Central memory CD4-positive, alpha-beta T cell (primary cell): ENCODE measurements around the gene DCTN2.
A peak's percentile ranks its signal among the peaks of the same experiment; 100 is the strongest.
"Not testable (repeated sequence)": the region's sequence is repeated elsewhere in the genome, so short reads cannot be mapped to it uniquely, and the experiment has no call there.

Experiments used
- DNase-seq: peaks from one replicate; pipeline ENCODE4 v3.0.0; 2022

DCTN2 gene

DNA sequence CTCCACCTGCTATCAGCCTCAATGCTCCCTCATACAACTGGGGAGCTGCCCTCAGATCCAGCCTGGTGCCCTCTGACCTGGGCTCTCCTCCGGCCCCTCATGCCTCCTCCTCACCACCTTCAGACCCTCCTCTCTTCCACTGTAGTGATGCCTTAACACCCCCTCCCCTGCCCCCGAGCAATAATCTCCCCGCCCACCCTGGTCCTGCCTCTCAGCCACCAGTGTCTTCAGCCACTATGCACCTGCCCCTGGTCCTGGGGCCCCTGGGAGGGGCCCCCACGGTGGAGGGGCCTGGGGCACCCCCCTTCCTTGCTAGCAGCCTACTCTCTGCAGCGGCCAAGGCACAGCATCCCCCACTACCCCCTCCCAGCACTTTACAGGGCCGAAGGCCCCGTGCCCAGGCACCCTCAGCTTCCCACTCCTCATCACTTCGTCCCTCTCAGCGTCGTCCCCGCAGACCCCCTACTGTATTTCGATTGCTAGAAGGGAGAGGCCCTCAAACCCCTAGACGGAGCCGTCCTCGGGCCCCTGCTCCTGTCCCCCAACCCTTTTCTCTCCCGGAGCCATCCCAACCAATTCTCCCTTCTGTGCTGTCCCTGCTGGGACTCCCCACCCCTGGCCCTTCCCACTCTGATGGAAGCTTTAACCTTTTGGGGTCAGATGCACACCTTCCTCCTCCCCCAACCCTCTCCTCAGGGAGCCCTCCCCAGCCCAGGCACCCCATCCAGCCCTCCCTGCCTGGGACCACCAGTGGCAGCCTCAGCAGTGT is 21.2 kb downstream of the DCTN2 start:
- no peak for DNase-seq

DNA sequence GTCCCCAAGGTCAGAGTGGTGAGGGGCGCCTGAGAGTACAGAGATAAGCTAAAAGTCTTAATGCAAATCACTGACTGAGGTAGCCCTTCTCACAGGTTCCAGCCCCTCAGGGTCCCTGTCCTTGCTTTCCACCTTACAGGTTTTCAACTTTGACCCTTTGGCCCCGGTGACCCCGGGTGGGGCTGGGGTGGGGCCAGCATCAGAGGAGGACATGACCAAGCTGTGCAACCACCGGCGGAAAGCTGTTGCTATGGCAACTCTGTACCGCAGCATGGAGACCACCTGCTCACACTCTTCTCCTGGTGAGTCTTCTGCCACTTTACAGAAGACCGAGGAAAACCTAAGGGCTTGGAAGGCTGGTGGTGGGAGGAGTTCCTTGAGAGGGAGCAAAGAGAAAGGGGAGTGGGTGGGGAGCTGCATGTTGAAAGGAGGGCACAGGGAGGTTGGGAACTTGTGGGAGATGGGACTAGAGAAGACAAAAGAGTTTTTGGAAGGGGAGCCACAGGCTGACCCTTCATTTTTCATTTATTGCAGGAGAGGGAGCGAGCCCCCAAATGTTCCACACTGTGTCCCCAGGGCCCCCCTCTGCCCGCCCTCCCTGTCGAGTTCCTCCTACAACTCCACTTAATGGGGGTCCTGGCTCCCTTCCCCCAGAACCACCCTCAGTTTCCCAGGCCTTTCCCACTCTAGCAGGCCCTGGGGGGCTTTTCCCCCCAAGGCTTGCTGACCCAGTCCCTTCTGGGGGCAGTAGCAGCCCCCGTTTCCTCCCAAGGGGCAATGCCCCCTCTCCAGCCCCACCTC is 22.0 kb downstream of the DCTN2 start:
- DNase-seq = no peak

DNA sequence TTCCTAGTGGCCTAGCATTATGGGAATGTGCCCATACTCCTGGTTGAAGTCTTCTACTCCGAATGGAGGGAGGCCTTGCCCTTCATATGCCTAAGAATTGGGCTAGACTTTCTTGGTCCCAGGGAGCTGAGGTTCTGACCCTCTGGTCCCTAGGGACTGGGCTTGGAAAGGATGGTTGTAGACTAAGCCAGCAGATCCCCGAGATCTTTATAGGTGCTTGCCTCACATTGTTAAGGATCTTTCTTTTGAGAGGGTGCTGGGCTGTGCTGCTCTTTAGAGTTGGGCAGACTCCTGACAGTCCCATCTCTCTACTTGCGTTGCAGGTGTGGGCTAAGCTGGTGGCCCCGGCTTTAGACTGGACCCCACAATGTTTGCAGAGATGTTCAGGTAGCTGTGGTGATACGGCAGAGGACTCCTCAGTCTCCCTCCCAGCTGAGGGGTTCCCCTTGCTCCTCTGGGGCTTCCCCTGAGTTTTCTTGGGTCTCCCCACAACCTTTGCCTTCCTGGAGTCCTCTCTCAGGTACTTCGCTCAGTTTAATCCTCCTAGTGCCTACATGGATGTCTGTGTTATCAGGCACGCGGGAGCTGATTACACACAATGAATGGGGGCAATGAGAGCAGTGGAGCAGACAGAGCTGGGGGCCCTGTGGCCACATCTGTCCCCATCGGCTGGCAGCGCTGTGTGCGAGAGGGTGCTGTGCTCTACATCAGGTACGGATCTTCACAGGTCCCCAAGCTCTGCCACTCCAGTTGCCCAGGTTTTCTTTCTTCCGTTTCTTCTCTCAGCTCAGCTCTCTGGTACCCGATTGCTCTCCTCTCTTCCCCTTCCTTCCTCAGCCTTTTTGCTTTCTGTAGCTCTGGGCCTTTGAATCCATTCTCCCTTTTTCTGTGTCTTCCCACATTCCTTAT is 23.0 kb downstream of the DCTN2 start:
- DNase-seq = no peak

DNA sequence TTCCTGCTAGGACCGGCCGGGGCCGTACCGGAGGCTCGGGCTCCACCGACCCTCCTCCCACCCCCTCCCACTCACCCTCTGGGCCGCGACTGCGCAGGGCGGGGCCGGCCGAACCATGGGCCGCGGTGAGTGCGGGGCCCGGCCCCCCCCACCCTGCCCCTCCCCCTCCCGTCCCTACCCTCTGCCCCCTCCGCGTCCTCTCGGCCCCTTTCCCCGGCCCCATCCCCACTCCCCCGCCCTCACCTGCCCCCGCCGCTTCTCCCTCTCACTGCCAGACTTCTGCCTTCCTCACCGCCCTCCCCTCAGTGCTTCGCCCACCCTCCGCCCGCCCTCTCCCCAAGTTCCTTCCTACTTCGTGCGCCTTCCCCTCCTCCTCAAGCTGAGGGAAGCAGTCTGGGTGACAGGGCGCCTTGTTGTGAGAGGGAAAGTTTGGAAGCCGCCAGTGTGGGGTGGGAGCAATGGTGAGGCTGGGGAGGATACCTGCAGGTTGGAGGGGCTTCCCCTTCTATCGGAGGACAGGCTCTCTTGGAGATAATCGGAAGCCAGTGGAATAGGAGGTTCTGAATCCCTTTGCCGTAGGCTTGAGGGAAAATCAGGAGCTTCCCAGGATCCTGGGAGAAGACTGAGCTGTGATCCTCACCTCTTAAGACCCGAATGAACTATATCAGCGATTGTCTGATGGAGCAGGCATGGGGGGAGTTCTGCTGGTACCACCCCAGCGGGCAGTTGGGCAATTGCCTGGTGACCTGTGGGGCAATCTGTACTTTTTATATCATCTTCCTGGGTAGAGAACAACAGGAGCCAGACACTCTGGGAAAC is 23.9 kb downstream of the DCTN2 start:
- no peak for DNase-seq

DNA sequence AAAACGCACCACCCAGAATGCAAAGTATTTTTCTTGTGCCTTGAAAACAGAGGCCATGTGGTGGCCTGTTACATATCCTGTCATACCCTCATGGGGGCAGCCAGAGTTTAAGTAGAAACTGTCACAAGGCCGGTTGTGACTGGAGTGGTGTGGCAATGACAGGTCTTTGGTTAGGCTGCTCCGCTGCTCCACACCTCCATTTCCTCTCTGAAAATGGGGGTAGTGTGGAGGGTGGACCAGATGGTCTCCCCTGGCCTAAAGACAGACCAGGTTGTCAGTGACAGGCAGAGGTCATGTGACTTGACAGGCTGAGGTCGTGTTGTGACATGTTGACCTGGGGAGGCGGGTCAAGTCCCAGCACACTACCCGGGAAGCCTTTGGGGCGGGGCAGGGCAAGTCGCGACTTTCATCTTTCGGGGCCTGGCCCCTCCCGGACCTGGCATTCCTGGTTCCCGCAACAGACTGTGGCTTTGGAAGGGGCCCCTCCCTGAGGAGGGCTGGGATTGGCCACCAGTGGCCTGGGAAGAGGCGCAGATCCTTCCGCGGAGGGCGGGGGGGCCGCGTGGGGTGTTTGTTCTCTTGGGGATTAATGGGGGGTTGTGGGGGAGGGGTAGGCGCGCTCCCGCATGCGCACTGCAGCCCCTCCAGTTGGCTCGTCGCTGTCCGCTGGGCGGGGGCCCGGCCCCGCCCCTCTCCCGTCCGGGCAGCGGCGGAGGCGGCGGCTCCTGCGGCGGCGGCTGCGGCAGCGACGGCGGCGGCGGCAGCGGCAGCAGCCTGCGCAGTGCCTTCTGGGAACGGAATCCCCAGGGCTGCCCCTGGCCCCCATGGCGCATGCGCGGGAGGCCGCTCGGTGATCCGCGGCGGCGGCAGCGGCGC is 24.7 kb downstream of the DCTN2 start, which contains the start of gene MBD6:
Gene MBD6, plus strand, starts transcription at position 814 of the 876 bp plus-strand sequence. CDS start 1,480 bp downstream, outside the sequence.
- DNase-seq = peak; percentile 90

DNA sequence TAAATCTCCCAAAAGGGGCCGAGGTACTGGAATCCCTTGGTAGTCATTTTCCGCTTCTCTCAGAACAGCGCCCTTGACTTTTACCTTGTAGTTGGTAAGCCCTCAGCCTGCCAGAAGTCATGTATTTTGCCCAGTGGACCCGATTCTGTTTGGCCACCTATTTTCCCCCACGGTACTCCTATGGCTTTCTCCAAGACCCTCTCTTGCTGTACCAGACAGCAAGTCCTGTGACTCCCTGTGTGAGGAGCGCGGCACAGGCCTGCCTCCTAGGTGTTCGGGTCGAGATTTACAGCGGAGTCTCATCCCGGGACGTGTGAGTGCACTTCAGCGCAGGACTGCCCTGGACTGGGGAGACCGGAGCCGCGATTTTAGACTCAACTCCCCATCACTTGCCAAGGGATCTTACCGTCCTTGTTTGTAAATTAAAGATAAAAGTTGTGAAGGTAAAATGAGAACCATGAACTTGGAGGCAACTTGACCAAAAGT is 25.4 kb downstream of the DCTN2 start:
- no peak for DNase-seq

DNA sequence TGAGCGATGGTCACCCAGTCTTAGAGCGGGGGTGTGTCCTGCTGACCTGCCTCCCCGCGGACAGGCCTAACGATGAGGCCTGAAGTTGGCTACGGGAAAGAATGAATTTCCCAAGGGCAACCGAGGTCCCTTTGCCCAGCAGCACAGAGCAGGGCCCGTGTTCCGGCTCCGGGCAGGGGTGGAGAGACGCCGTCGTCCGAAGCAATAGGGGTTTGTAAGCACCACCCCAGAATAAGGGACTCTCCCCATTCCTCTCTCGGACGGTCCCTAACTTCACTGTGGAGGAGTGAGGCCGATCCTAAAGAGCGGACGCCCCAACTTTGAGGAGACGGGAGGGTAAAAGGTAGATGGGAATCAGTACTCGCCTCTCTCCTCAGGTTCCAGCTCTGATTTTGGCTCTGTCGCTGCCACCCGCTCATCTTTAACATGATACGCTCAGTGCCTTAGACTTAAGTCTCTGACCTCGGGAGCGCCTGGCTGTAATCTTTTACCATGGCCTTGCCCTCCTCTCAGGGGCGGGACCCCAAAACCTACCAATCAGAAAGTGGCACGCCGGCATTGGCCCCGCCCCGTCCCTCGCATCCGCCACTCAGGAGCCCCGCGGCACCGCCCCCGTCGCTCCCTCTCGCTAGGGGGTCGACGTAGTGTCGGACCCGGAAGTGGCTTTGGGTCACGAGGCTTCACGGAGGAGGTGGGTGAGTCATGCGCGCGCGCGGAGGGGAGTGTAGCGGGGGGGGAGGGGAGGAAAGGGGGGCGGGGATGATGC is 26.8 kb downstream of the DCTN2 start, which contains the start of gene DDIT3:
Gene DDIT3, minus strand, starts transcription at position 462 of the 766 bp plus-strand sequence. CDS start 3,108 bp downstream, outside the sequence.
- peak; percentile 99 for DNase-seq

DNA sequence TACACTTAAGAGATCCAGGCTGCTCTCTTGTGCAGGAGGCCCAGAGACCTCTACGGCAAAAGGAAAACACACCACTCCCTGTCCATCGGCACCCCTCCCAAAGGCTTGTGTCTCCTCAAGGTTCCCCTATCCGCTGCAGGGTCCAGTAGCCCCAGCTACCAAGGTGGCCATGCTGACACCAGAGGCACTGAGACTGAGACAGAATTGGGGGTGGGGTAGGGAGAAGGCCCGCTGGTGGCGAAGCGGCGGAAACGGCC is 27.3 kb downstream of the DCTN2 start:
- DNase-seq = peak; percentile 21

DNA sequence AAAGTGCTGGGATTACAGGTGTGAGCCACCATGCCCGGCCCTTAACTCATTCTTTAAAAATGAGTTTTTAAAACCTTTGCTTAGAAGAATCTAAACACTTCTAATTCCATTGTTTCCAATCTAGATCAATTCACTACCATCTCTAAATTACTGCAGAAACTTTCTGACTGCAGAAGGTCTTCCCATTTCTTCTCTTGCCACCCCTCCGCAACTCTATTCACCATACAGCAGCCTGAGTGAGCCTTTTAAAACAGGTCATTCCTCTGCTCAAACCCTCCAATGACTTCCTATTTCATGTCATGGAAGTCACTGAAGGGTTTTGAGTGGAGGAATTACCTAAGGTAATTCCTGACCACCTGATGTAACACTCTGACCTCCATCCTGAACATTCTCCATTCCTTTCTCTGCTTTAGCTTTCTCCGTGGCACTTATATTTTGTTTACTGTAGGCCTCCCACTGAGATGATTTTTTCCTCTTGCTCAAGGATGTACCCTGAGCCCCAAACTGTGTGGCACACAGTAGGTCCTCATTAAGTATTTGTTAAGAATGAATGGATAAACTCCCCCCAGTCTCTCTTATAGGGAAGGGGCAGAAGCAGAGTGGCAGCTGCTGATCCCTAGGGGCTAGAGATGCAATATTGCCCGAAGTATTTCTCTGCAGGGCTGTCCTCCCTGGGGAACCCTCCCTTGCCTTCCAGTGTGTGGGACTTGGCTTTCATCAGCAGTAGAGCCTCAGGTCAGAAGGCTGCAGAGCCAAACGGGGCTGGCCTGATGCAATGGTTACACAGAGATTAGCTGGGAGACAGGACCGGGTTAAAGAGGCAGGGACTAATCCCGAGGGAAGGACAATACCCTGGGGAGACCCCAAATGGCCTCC is 27.8 kb downstream of the DCTN2 start:
- no peak for DNase-seq

DNA sequence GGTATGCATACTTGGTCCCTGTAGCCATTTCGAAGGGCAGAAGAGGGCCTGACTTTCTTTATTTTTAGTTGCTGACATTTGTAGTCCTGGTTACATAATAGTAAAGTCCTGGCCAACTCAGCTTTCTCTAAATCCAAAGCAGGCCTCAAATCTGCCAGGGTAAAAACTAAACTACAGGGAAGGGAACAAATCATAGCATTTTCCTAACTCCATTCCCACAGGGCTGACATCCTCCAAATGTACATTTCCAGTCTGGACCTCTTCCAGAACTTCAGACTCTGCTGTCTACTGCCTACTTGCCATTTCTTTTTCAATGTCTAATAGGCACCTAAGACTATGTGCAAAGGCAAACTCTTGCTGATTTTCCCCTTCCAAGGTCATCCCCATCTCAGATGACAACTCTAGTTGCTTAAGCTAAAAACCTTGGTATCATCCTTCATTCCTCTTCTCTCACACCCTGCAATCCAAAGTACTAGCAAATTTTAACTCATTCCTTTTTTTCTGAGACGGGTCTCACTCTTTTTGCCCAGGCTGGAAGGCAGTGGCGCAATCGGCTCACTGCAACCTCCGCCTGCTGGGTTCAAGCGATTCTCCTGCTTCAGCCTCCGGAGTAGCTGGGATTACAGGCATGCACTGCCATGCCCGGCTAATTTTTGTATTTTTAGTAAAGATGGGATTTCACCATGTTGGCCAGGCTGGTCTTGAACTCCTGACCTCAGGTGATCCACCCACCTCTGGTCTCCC is 28.6 kb downstream of the DCTN2 start:
- DNase-seq = no peak

DNA sequence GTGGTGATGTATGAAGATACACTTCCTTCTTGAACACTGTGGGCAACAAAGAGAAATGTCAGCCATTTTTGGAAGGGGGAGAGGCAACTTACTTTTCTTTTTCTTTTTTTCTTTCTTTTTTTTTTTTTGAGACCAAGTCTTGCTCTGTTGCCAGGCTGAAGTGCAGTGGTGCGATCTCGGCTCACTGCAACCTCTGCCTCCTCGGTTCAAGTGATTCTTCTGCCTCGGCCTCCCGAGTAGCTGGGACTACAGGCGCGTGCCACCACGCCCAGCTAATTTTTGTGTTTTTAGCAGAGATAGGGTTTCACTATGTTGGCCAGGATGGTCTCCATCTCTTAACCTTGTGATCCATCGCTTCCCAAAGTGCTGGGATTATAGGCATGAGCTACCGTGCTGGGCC is 29.3 kb downstream of the DCTN2 start:
- DNase-seq = not testable (repeated sequence)

DNA sequence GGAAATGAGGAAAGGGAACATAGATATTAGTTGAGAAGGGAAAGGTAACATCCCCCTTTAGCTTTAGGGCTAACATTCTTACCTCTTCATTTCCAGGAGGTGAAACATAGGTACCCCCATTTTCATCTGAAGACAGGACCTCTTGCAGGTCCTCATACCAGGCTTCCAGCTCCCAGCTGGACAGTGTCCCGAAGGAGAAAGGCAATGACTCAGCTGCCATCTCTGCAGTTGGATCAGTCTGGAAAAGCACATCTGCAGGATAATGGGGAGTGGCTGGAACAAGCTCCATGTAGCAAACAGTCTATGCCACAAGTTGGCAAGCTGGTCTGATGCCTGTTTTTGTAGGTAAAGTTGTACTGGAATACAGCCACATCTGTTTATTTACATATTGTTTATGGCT is 29.8 kb downstream of the DCTN2 start:
- DNase-seq = no peak

DNA sequence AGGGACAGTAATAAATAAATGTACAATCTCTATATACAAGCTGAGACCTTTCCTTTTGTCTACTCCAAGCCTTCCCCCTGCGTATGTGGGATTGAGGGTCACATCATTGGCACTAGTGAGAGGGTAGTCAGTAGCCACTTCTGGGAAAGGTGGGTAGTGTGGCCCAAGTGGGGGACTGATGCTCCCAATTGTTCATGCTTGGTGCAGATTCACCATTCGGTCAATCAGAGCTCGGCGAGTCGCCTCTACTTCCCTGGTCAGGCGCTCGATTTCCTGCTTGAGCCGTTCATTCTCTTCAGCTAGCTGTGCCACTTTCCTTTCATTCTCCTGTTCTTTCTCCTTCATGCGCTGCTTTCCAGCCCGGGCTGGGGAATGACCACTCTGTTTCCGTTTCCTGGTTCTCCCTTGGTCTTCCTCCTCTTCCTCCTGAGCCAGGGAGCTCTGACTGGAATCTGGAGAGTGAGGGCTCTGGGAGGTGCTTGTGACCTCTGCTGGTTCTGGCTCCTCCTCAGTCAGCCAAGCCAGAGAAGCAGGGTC is 30.3 kb downstream of the DCTN2 start:
- DNase-seq = no peak

DNA sequence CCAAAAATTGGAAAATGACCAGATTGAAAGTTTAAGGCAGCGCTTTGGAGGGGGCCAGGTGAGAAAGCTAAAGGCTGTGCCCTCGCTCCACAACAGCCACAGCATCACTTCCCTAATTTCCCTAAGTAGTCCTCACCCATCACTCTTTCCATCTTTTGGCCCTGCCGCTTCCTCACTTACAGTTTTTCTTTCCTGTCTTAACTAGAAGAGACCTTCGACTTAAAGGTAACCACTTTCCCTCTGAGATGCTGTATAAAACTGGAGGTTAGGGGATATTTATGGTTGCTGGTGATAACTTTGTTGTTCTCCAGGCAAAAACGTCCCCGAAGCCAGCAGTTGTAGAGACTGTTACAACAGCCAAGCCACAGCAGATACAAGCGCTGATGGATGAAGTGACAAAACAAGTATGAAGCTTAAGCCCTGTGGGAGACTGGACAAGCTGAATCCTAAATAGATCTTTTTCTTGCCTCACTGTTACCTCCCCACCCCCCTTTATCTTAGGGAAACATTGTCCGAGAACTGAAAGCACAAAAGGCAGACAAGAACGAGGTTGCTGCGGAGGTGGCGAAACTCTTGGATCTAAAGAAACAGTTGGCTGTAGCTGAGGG is 31.0 kb downstream of the DCTN2 start:
- DNase-seq = no peak

DNA sequence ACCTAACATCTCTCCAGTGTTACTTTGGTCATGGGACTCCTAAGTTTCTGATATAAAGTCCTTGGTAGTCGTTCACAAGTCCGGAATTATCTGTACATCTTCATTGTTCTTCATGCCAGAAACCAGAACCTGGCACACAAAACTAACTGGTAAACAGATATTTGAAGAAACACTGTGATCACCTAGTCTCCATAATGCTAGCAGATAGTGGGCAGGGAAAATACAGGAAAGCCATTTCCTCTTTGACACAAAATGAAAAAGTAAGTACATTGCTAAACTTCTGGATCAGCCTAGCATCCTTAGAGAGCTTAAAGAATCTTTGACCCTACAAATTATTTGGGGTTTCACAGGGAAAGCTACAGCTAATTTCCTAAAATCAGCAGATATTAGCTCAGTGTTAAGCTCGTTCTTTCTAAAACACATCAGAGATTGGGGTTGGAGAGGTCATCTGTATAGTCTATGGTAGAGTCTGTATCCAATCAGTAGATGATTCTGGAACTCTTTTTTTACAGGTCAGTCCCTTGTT is 31.5 kb downstream of the DCTN2 start:
- no peak for DNase-seq

DNA sequence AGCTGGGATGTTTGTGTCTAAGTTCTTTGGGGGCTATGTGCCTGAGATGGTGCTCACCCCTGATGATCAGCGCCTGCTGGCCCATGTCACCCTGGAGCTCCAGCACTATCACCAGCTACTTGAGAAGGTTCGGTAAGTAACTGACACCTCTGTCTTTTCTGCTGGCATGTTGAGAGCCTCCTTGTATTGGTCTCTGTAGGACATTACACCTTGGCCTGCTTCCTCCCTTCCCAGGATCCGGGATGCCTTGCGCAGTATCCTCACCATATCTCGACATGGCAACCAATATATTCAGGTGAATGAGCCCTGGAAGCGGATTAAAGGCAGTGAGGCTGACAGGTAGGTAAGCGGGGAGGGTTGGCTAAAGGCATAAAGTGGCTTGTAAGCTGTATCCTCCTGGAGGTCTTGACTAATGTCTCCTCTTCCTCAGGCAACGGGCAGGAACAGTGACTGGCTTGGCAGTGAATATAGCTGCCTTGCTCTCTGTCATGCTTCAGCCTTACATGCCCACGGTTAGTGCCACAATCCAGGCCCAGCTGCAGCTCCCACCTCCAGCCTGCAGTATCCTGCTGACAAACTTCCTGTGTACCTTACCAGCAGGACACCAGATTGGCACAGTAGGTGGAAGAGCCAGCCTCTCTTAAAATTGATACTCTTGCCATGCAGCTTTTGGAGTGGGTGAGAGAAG is 32.1 kb downstream of the DCTN2 start:
- no peak for DNase-seq

DNA sequence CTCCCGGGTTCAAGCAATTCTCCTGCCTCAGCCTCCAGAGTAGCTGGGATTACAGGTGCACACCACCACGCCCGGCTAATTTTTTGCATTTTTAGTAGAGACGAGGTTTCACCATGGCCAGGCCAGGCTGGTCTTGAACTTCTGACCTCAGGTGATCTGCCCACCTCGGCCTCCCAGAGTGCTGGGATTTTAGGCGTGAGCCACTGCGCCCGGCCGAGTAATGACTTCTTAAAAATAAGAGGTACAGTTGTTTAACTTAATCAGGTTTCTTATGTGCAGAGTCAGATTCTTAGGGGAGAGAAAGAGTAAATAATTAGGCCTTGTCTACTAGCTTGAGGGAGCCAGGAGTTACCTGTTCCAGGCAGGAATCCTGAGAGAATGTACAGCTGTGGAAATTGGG is 32.7 kb downstream of the DCTN2 start:
- DNase-seq = not testable (repeated sequence)
